ENCODE data around the gene CCT3. TPM values are rescaled to one million over a fixed set of nuclear protein-coding genes. Genes with fewer than 3 reads are reported as not detected.
"Not testable (repeated sequence)": the region's sequence is repeated elsewhere in the genome, so short reads cannot be mapped to it uniquely, and the experiment has no call there.

The CCT3 gene
- 341 and 346 TPM in 2 replicates for total RNA-seq (2014; rRNA removed)
- 192 TPM for polyA plus RNA-seq (2012)

GRCh38 chr1:156338180-156338976 is at the start of gene CCT3, which contains the start of gene TSACC:
Gene CCT3 (minus strand): TSS chr1:156338292. CDS start chr1:156338184, 108 bp downstream.
Gene TSACC (plus strand): TSS chr1:156338526. CDS start chr1:156339758, 1,232 bp downstream.
- DNase-seq (ENCODE audit: low read depth): peak; percentile 100

- DNase-seq (ENCODE audit: low read depth): no peak
These were observed 49.7 kb upstream of the CCT3 start for GRCh38 chr1:156387870-156388173.

- DNase-seq (ENCODE audit: low read depth): no peak
These were observed 49.1 kb upstream of the CCT3 start for GRCh38 chr1:156386949-156387869.

- no peak for DNase-seq (ENCODE audit: low read depth)
These were observed 48.2 kb upstream of the CCT3 start for GRCh38 chr1:156386134-156386901.

GRCh38 chr1:156385534-156386031 is 47.5 kb upstream of the CCT3 start:
- DNase-seq (ENCODE audit: low read depth): peak; percentile 50

- DNase-seq (ENCODE audit: low read depth): no peak
These were observed 46.6 kb upstream of the CCT3 start for GRCh38 chr1:156384658-156385057.

- no peak for DNase-seq (ENCODE audit: low read depth)
These were observed 45.9 kb upstream of the CCT3 start for GRCh38 chr1:156384007-156384406.

GRCh38 chr1:156383023-156383422 is 44.9 kb upstream of the CCT3 start:
- peak; percentile 33 for DNase-seq (ENCODE audit: low read depth)

GRCh38 chr1:156382561-156382960 is 44.5 kb upstream of the CCT3 start:
- DNase-seq (ENCODE audit: low read depth): no peak

GRCh38 chr1:156379420-156380165 is 41.5 kb upstream of the CCT3 start:
- peak; percentile 80 for DNase-seq (ENCODE audit: low read depth)

GRCh38 chr1:156378557-156378956 is 40.5 kb upstream of the CCT3 start:
- no peak for DNase-seq (ENCODE audit: low read depth)

GRCh38 chr1:156376958-156377919 is 39.1 kb upstream of the CCT3 start:
- no peak for DNase-seq (ENCODE audit: low read depth)

GRCh38 chr1:156376146-156376545 is 38.1 kb upstream of the CCT3 start:
- peak; percentile 16 for DNase-seq (ENCODE audit: low read depth)

- no peak for DNase-seq (ENCODE audit: low read depth)
These were observed 35.5 kb upstream of the CCT3 start for GRCh38 chr1:156373546-156373945.

- no peak for DNase-seq (ENCODE audit: low read depth)
These were observed 34.8 kb upstream of the CCT3 start for GRCh38 chr1:156372876-156373275.

- peak; percentile 47 for DNase-seq (ENCODE audit: low read depth)
These were observed 34.1 kb upstream of the CCT3 start for GRCh38 chr1:156372265-156372586.

- peak; percentile 24 for DNase-seq (ENCODE audit: low read depth)
These were observed 33.6 kb upstream of the CCT3 start for GRCh38 chr1:156371553-156372264.

GRCh38 chr1:156369685-156370286 is 31.7 kb upstream of the CCT3 start:
- not testable (repeated sequence) for DNase-seq (ENCODE audit: low read depth)
